GM23338 (cell line): Measurements from ENCODE around the gene WNT4. TPM values are rescaled to one million over a fixed set of nuclear protein-coding genes. Genes with fewer than 3 reads are reported as not detected.

Experiments
- ATAC-seq: fragments of 200-7000 bp; cut with Tn5 transposase; 3 replicates; pipeline ENCODE4 v1.9.1; 2020
- DNase-seq: peaks from one replicate; pipeline ENCODE4 v3.0.0-alpha.2; 2015; ENCODE audit warnings: low spot score
- H2AFZ ChIP-seq: fragments of 200-600 bp; sonication (generic); 2 replicates; pipeline ENCODE4 v1.8.0; 2016; ENCODE audit warnings: antibody characterized with exemption, mild to moderate bottlenecking, moderate library complexity
- H3F3A ChIP-seq: fragments of 200-600 bp; sonication (generic); replicated peaks from 2 replicates; pipeline ENCODE4 v1.8.0; 2017; ENCODE audit warnings: antibody characterized with exemption, mixed run types, low read depth
- H3K27ac ChIP-seq: fragments of 200-600 bp; sonication (generic); 2 replicates; pipeline ENCODE4 v1.6.1; 2016; ENCODE audit warnings: low read depth
- H3K27me3 ChIP-seq: fragments of 200-600 bp; sonication (generic); 2 replicates; pipeline ENCODE4 v1.8.0; 2016; ENCODE audit warnings: mild to moderate bottlenecking, mixed run types, moderate library complexity; ENCODE audit not compliant: insufficient read depth
- H3K36me3 ChIP-seq: fragments of 200-600 bp; sonication (generic); 2 replicates; pipeline ENCODE4 v1.8.0; 2016; ENCODE audit warnings: mild to moderate bottlenecking; ENCODE audit not compliant: insufficient read depth
- H3K4me1 ChIP-seq: fragments of 200-600 bp; sonication (generic); 2 replicates; pipeline ENCODE4 v1.8.0; 2016; ENCODE audit warnings: mild to moderate bottlenecking, moderate library complexity; ENCODE audit not compliant: insufficient read depth
- H3K4me2 ChIP-seq: fragments of 200-600 bp; sonication (generic); 2 replicates; pipeline ENCODE4 v1.7.1; 2017; ENCODE audit warnings: mixed run types
- H3K4me3 ChIP-seq: fragments of 200-600 bp; sonication (generic); 2 replicates; pipeline ENCODE4 v1.6.1; 2016; ENCODE audit warnings: mixed run types
- H3K79me2 ChIP-seq: fragments of 200-600 bp; sonication (generic); replicated peaks from 2 replicates; pipeline ENCODE4 v1.8.0; 2017; ENCODE audit warnings: mild to moderate bottlenecking; ENCODE audit not compliant: insufficient read depth
- H3K9me2 ChIP-seq: fragments of 200-600 bp; sonication (generic); 2 replicates; pipeline ENCODE4 v1.8.0; 2017; ENCODE audit not compliant: insufficient read depth
- H4K20me1 ChIP-seq: fragments of 200-600 bp; sonication (generic); replicated peaks from 2 replicates; pipeline ENCODE4 v1.8.0; 2017; ENCODE audit warnings: mild to moderate bottlenecking; ENCODE audit not compliant: insufficient read depth
- H3K27ac Mint-ChIP-seq: 2 replicates; pipeline ENCODE4 v1.8.0; 2020; ENCODE audit warnings: inconsistent platforms, mild to moderate bottlenecking, moderate library complexity, mixed read lengths
- H3K27me3 Mint-ChIP-seq: 3 replicates; pipeline ENCODE4 v1.8.0; 2022; ENCODE audit warnings: low read depth, mild to moderate bottlenecking, moderate library complexity, mixed read lengths, inconsistent platforms; ENCODE audit not compliant: insufficient read depth, poor library complexity
- H3K36me3 Mint-ChIP-seq: 3 replicates; pipeline ENCODE4 v1.8.0; 2021; ENCODE audit warnings: low read depth, mild to moderate bottlenecking, inconsistent platforms, moderate library complexity, mixed read lengths
- H3K4me1 Mint-ChIP-seq: 3 replicates; pipeline ENCODE4 v1.8.0; 2020; ENCODE audit warnings: mild to moderate bottlenecking, inconsistent platforms, mixed read lengths
- H3K4me3 Mint-ChIP-seq: 3 replicates; pipeline ENCODE4 v1.8.0; 2021; ENCODE audit warnings: moderate library complexity, mild to moderate bottlenecking, inconsistent platforms, mixed read lengths
- H3K9me3 Mint-ChIP-seq: 3 replicates; pipeline ENCODE4 v1.8.0; 2020; ENCODE audit warnings: moderate library complexity, mild to moderate bottlenecking, inconsistent platforms, mixed read lengths
- EZH2 ChIP-seq: fragments of 200-600 bp; sonication (generic); IDR thresholded peaks from one replicate; pipeline ENCODE4 v1.8.0; 2017; ENCODE audit warnings: antibody characterized with exemption, mild to moderate bottlenecking, low read depth; ENCODE audit not compliant: unreplicated experiment
- EZH2phosphoT487 ChIP-seq: fragments of 200-600 bp; sonication (generic); IDR thresholded peaks from one replicate; pipeline ENCODE4 v1.8.1; 2018; ENCODE audit warnings: antibody characterized with exemption; ENCODE audit not compliant: unreplicated experiment
- JUNB ChIP-seq: IDR thresholded peaks from one replicate; pipeline ENCODE4 v1.6.1; 2016; ENCODE audit warnings: antibody characterized with exemption; ENCODE audit not compliant: unreplicated experiment
- ZNF114 ChIP-seq: fragments of 250-450 bp; sonication (Bioruptor Pico); IDR thresholded peaks from 2 replicates; pipeline ENCODE4 v1.5.0; 2020; ENCODE audit warnings: mild to moderate bottlenecking, moderate library complexity
- polyA plus RNA-seq: library from polyadenylated mRNA; unstranded; fragments of >200 nt; fragmentation: Nextera tagmentation; extraction: Ambion mirVana; gene quantifications from 2 replicates; pipeline ENCODE4 v1.2.1, GENCODE V29; 2016
- total RNA-seq: library from RNA; depleted of rRNA; stranded (reverse); fragments of >200 nt; shearing (Covaris generic); gene quantifications from 2 replicates; pipeline ENCODE4 v1.2.3, GENCODE V29; 2014
- TF ChIP-seq, protein P1 (sequence below): IDR thresholded peaks from 2 replicates; pipeline ENCODE4 v1.6.1; 2016; ENCODE audit warnings: antibody characterized with exemption
- TF ChIP-seq, protein P2 (sequence below): fragments of 250-450 bp; sonication (Bioruptor Pico); IDR thresholded peaks from 2 replicates; pipeline ENCODE4 v1.5.0; 2020; ENCODE audit warnings: mild to moderate bottlenecking, moderate library complexity
- TF ChIP-seq, protein P3 (sequence below): IDR thresholded peaks from one replicate; pipeline ENCODE4 v1.6.1; 2018; ENCODE audit warnings: antibody characterized with exemption; ENCODE audit not compliant: unreplicated experiment

The WNT4 gene
- total and polyA plus RNA-seq, 2 experiments from 2014 or later = 0.59 to 0.79 TPM

DNA sequence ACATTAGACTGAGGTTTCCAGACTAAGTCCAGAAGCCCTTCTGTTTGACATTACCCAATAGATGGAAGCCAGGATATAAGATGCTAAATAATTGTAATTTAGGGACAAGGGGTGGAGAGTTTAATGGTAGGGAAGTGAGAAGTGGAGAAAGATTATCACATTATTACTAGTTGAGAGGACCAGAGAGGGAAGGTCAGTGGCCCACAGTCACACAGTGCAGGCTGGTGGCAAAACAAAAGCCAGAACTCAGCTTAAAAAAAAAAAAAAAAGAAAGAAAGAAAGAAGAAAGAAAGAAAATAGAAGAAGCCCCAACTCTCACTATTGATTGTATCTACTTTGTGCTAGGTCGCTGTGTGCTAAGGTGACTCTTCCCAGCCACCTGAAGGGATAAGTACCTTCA lies 41.6 kb upstream of the WNT4 start:
- TF ChIP-seq, protein P1, sequence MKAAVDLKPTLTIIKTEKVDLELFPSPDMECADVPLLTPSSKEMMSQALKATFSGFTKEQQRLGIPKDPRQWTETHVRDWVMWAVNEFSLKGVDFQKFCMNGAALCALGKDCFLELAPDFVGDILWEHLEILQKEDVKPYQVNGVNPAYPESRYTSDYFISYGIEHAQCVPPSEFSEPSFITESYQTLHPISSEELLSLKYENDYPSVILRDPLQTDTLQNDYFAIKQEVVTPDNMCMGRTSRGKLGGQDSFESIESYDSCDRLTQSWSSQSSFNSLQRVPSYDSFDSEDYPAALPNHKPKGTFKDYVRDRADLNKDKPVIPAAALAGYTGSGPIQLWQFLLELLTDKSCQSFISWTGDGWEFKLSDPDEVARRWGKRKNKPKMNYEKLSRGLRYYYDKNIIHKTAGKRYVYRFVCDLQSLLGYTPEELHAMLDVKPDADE = no peak
- TF ChIP-seq ZNF114 (CRISPR knock-in tag) (no peak), EZH2 (no peak), JUNB (no peak)
- TF ChIP-seq, protein P2, sequence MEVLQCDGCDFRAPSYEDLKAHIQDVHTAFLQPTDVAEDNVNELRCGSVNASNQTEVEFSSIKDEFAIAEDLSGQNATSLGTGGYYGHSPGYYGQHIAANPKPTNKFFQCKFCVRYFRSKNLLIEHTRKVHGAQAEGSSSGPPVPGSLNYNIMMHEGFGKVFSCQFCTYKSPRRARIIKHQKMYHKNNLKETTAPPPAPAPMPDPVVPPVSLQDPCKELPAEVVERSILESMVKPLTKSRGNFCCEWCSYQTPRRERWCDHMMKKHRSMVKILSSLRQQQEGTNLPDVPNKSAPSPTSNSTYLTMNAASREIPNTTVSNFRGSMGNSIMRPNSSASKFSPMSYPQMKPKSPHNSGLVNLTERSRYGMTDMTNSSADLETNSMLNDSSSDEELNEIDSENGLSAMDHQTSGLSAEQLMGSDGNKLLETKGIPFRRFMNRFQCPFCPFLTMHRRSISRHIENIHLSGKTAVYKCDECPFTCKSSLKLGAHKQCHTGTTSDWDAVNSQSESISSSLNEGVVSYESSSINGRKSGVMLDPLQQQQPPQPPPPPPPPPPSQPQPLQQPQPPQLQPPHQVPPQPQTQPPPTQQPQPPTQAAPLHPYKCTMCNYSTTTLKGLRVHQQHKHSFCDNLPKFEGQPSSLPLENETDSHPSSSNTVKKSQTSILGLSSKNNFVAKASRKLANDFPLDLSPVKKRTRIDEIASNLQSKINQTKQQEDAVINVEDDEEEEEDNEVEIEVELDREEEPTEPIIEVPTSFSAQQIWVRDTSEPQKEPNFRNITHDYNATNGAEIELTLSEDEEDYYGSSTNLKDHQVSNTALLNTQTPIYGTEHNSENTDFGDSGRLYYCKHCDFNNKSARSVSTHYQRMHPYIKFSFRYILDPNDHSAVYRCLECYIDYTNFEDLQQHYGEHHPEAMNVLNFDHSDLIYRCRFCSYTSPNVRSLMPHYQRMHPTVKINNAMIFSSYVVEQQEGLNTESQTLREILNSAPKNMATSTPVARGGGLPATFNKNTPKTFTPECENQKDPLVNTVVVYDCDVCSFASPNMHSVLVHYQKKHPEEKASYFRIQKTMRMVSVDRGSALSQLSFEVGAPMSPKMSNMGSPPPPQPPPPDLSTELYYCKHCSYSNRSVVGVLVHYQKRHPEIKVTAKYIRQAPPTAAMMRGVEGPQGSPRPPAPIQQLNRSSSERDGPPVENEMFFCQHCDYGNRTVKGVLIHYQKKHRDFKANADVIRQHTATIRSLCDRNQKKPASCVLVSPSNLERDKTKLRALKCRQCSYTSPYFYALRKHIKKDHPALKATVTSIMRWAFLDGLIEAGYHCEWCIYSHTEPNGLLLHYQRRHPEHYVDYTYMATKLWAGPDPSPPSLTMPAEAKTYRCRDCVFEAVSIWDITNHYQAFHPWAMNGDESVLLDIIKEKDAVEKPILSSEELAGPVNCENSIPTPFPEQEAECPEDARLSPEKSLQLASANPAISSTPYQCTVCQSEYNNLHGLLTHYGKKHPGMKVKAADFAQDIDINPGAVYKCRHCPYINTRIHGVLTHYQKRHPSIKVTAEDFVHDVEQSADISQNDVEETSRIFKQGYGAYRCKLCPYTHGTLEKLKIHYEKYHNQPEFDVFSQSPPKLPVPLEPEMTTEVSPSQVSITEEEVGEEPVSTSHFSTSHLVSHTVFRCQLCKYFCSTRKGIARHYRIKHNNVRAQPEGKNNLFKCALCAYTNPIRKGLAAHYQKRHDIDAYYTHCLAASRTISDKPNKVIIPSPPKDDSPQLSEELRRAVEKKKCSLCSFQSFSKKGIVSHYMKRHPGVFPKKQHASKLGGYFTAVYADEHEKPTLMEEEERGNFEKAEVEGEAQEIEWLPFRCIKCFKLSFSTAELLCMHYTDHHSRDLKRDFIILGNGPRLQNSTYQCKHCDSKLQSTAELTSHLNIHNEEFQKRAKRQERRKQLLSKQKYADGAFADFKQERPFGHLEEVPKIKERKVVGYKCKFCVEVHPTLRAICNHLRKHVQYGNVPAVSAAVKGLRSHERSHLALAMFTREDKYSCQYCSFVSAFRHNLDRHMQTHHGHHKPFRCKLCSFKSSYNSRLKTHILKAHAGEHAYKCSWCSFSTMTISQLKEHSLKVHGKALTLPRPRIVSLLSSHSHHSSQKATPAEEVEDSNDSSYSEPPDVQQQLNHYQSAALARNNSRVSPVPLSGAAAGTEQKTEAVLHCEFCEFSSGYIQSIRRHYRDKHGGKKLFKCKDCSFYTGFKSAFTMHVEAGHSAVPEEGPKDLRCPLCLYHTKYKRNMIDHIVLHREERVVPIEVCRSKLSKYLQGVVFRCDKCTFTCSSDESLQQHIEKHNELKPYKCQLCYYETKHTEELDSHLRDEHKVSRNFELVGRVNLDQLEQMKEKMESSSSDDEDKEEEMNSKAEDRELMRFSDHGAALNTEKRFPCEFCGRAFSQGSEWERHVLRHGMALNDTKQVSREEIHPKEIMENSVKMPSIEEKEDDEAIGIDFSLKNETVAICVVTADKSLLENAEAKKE (CRISPR knock-in tag) = no peak
- Histone ChIP-seq H3K9me2 (no peaks in the 10 kb centered on the region), H3K4me2 (no peak overlapping the region), H3K4me1 (no peaks in the 10 kb centered on the region), H3K79me2 (no peaks in the 10 kb centered on the region), H2AFZ (no peak overlapping the region), H3F3A (no peaks in the 10 kb centered on the region), H3K27me3 (no peaks in the 10 kb centered on the region), H3K27ac (no peak overlapping the region), H3K36me3 (no peaks in the 10 kb centered on the region), H3K4me3 (no peak overlapping the region), H4K20me1 (no peaks in the 10 kb centered on the region)
- peaks cover 8% of the 10 kb centered on the region; the same call in 2 of the 3 replicates for H3K4me1 Mint-ChIP-seq
- H3K27me3 Mint-ChIP-seq = peaks cover 10% of the 10 kb centered on the region
- no peaks in the 10 kb centered on the region; the same call in 2 of the 3 replicates for H3K9me3 Mint-ChIP-seq
- no peaks in the 10 kb centered on the region for H3K36me3 Mint-ChIP-seq
- DNase-seq = no peak
- ATAC-seq = no peak
- no peak overlapping the region for H3K4me3 Mint-ChIP-seq
- no peak overlapping the region for H3K27ac Mint-ChIP-seq

DNA sequence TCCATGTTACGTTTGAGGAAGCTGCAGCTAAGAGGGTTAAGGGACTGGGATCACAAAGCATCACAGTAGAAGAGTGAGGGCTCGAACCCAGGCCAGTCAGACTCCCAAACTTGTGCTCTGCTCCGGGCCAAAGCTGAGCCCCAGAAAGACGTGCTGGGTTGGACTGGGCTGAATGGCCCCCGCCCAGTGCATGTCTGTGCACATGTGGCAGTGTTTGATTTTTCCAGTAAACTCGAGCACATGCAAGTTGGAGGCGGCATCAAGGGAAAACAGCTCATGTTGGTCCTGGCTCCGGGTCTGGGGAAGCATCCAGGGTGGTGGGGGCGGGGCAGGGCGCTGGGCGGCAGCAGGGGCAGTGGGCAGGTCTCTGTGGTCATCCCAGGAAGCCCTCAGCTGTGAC lies 39.8 kb upstream of the WNT4 start:
- Mint-ChIP-seq H3K9me3 (no peaks in the 10 kb centered on the region; the same call in 2 of the 3 replicates), H3K4me3 (no peak overlapping the region), H3K27ac (no peak overlapping the region), H3K27me3 (peaks cover 9% of the 10 kb centered on the region), H3K4me1 (peaks cover 8% of the 10 kb centered on the region; the same call in 2 of the 3 replicates), H3K36me3 (no peaks in the 10 kb centered on the region)
- Histone ChIP-seq H3K4me1 (no peaks in the 10 kb centered on the region), H3K27ac (no peak overlapping the region), H3K4me2 (no peak overlapping the region), H3K9me2 (no peaks in the 10 kb centered on the region), H3K79me2 (no peaks in the 10 kb centered on the region), H3K27me3 (no peaks in the 10 kb centered on the region), H3K4me3 (no peak overlapping the region), H4K20me1 (no peaks in the 10 kb centered on the region), H3F3A (no peaks in the 10 kb centered on the region), H2AFZ (no peak overlapping the region), H3K36me3 (no peaks in the 10 kb centered on the region)
- no peak for DNase-seq
- ATAC-seq = no peak
- TF ChIP-seq, protein P3, sequence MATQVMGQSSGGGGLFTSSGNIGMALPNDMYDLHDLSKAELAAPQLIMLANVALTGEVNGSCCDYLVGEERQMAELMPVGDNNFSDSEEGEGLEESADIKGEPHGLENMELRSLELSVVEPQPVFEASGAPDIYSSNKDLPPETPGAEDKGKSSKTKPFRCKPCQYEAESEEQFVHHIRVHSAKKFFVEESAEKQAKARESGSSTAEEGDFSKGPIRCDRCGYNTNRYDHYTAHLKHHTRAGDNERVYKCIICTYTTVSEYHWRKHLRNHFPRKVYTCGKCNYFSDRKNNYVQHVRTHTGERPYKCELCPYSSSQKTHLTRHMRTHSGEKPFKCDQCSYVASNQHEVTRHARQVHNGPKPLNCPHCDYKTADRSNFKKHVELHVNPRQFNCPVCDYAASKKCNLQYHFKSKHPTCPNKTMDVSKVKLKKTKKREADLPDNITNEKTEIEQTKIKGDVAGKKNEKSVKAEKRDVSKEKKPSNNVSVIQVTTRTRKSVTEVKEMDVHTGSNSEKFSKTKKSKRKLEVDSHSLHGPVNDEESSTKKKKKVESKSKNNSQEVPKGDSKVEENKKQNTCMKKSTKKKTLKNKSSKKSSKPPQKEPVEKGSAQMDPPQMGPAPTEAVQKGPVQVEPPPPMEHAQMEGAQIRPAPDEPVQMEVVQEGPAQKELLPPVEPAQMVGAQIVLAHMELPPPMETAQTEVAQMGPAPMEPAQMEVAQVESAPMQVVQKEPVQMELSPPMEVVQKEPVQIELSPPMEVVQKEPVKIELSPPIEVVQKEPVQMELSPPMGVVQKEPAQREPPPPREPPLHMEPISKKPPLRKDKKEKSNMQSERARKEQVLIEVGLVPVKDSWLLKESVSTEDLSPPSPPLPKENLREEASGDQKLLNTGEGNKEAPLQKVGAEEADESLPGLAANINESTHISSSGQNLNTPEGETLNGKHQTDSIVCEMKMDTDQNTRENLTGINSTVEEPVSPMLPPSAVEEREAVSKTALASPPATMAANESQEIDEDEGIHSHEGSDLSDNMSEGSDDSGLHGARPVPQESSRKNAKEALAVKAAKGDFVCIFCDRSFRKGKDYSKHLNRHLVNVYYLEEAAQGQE = no peak
- TF ChIP-seq EZH2phosphoT487 (no peak), JUNB (no peak)
